HUES48 (cell line): Measurements from ENCODE around the gene GNA12.

ENCODE experiments used
- H3K27ac ChIP-seq: one replicate; pipeline ENCODE4 v1.7.0; 2013; ENCODE audit warnings: low read depth, low read length, inconsistent platforms
- H3K27me3 ChIP-seq: 2 replicates; pipeline ENCODE4 v1.6.1; 2013; ENCODE audit warnings: mild to moderate bottlenecking, low read length; ENCODE audit not compliant: control insufficient read depth, insufficient read depth
- H3K36me3 ChIP-seq: 2 replicates; pipeline ENCODE4 v1.6.1; 2013; ENCODE audit warnings: low read length; ENCODE audit not compliant: control insufficient read depth, insufficient read depth
- H3K4me1 ChIP-seq: 2 replicates; pipeline ENCODE4 v1.6.1; 2013; ENCODE audit warnings: mild to moderate bottlenecking, low read length; ENCODE audit not compliant: control insufficient read depth, insufficient read depth
- H3K4me3 ChIP-seq: 2 replicates; pipeline ENCODE4 v1.5.1; 2013; ENCODE audit warnings: mild to moderate bottlenecking, low read depth, low read length
- H3K9ac ChIP-seq: 2 replicates; pipeline ENCODE4 v1.6.1; 2013; ENCODE audit warnings: mild to moderate bottlenecking, low read depth, low read length, moderate library complexity
- H3K9me3 ChIP-seq: 2 replicates; pipeline ENCODE4 v1.6.1; 2013; ENCODE audit warnings: low read length; ENCODE audit not compliant: control insufficient read depth, insufficient read depth

GNA12 gene

DNA sequence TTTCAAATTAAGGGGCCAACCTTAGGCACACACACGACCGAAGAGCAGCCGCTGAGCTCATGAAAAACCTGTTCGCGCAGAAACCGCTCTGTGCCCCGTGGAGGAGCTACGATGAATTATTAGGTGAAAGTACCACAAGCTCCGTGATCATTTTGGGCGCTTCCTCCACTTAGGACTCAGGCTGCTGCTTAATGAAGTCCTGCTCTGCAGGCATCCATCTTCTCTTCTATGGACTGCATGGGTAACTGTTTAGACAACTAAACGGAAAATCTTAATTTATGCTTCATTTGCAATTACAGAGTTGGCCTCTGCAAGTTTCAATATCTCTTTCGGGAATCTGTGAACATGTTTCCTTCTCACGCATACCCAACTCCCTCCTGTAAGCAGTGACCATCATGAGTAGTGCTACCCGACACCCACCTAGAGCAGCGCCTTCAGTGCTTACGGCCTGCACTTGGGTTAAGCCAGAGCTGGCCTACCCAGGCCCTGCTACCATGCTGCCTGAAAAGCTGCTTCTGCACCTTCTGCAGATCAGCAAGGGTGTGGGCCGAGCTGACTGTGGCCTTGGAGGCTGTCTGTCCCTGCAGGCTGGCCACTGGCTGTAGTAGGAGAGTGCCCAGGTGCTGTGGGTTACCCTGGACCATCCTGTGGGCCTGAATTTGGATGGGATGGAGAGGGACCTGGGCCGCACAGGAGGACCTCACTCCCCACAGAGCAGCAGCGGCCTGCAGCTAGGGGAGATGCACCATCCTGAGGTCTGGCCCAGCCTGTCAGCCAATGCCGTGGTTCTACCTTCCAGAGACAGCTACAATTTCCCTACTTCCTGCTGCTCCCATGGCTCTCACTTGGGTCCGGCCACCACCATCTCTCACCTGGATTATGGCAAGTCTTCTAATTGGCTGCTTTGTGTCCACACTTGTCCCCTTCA, 36.0 kb downstream of the GNA12 start:
- Histone ChIP-seq H3K9me3 (no peaks in the 10 kb centered on the region), H3K4me1 (peaks cover 38% of the 10 kb centered on the region), H3K27ac (no peak overlapping the region), H3K9ac (no peak overlapping the region), H3K27me3 (no peaks in the 10 kb centered on the region), H3K4me3 (no peak overlapping the region), H3K36me3 (0 out of 2 replicates have a peak, but pooled peaks cover under 1% of the 10 kb centered on the region)

- no peak overlapping the region for H3K27ac ChIP-seq
- no peak overlapping the region for H3K4me3 ChIP-seq
- no peaks in the 10 kb centered on the region for H3K36me3 ChIP-seq
- no peak overlapping the region for H3K9ac ChIP-seq
- no peaks in the 10 kb centered on the region for H3K9me3 ChIP-seq
- H3K27me3 ChIP-seq, result no peaks in the 10 kb centered on the region
- H3K4me1 ChIP-seq, result peaks cover 44% of the 10 kb centered on the region
Observed at GRCh38 chr7:2807460-2807844, 36.7 kb downstream of the GNA12 start.

DNA sequence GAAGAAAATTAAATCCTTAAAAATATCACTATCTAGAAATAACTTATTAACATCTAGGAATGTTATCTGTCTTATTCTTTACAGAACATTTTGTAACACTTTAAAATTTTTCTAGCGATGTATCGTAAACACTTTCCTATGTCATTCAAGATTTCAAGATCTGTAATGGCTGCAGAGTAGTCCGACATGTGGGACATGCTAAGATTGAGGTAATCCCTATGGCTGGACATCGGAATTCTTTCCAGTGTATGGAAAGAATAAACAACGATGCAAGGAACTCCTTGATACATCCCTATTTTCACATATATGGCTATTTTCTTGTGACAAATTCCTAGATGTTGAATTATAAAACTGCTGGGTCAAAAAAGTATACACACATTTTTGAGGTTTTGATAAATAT, 37.5 kb downstream of the GNA12 start:
- H3K9ac ChIP-seq, result no peak overlapping the region
- peaks cover 52% of the 10 kb centered on the region for H3K4me1 ChIP-seq
- no peaks in the 10 kb centered on the region for H3K27me3 ChIP-seq
- H3K27ac ChIP-seq, result no peak overlapping the region
- H3K36me3 ChIP-seq, result no peaks in the 10 kb centered on the region
- H3K9me3 ChIP-seq, result no peaks in the 10 kb centered on the region
- H3K4me3 ChIP-seq, result no peak overlapping the region

- Histone ChIP-seq H3K9ac (no peak overlapping the region), H3K4me3 (no peak overlapping the region), H3K27me3 (no peaks in the 10 kb centered on the region), H3K27ac (no peak overlapping the region), H3K36me3 (no peaks in the 10 kb centered on the region), H3K4me1 (peaks cover 59% of the 10 kb centered on the region), H3K9me3 (no peaks in the 10 kb centered on the region)
Observed at GRCh38 chr7:2805213-2805944, 38.7 kb downstream of the GNA12 start.

- Histone ChIP-seq H3K4me1 (peaks cover 59% of the 10 kb centered on the region), H3K36me3 (no peaks in the 10 kb centered on the region), H3K9me3 (no peaks in the 10 kb centered on the region), H3K27me3 (no peaks in the 10 kb centered on the region), H3K27ac (no peak overlapping the region), H3K4me3 (no peak overlapping the region), H3K9ac (no peak overlapping the region)
Observed at GRCh38 chr7:2804227-2804763, 39.8 kb downstream of the GNA12 start.

DNA sequence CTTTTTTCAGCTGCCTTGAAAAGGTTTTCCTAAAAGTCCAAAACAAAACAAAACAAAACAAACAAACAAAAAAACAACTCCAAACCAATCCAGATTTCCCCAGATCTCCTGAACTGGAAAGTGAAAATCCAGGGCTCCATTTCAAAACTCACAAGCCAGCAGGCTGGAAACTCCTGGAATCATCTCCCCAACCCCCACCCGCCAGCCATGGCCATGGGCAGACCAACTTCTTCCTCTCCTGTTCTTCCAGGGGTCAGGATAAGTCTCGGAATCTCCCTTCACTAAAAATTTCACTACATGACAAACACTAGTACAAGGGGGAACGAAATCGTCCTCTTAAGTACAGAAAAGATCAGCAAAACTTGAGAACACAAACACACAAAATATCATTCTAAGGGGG, 40.4 kb downstream of the GNA12 start:
- H3K9ac ChIP-seq, result no peak overlapping the region

GRCh38 chr7:2803342-2803692, 40.8 kb downstream of the GNA12 start:
- no peaks in the 10 kb centered on the region for H3K9me3 ChIP-seq
- H3K4me3 ChIP-seq, result no peak overlapping the region
- H3K9ac ChIP-seq, result 0 out of 2 replicates have a peak overlapping the region, but pooled peaks have one; percentile 6
- peaks cover 58% of the 10 kb centered on the region for H3K4me1 ChIP-seq
- H3K36me3 ChIP-seq, result no peaks in the 10 kb centered on the region
- peak overlapping the region; percentile 75 for H3K27ac ChIP-seq
- H3K27me3 ChIP-seq, result no peaks in the 10 kb centered on the region

More for the DNA sequence above, 40.4 kb downstream of the GNA12 start:
- no peaks in the 10 kb centered on the region for H3K36me3 ChIP-seq
- no peak overlapping the region for H3K4me3 ChIP-seq
- H3K9me3 ChIP-seq, result no peaks in the 10 kb centered on the region
- H3K4me1 ChIP-seq, result peaks cover 59% of the 10 kb centered on the region
- H3K27ac ChIP-seq, result peak overlapping the region; percentile 75
- H3K27me3 ChIP-seq, result no peaks in the 10 kb centered on the region

DNA sequence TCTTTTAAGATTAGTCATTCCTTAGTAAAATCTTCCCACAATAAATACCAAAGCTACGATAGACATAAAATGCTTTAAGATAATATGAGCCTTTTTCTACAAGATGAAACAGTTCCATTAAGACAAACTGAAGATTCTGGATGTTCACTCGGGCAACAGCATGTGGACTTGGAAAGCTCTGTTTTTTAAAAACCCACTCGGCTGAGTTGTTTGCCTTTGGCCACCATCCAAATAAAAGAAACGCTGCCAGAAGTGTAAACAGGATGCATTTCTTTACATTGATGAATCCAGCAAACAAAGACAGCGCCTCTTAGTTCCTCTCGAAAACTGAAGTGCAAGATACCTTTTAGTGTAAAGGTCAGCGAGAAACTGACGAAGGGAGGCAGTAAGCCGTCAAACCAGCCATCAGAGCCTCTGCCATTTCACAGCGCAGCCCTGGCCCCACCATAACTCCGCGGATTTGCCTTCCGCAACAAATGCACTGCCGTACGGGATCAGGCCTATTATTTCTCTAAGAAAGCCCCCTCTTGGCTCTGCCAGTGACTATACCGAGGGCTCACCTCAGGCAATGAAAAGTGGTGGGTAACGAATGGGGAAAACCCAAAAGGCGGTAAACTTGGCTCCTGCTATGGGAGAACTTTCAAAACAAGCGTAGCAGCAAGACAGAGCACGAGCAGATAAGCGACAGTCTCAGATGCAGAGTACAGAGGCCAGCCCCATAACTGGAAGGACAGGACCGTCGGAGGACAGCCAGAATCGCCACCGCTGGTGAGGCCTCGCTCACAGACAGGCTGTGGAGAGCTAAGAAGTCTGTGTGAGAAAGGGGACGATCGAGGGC, 41.4 kb downstream of the GNA12 start:
- no peaks in the 10 kb centered on the region for H3K9me3 ChIP-seq
- H3K4me3 ChIP-seq, result no peak overlapping the region
- 0 out of 2 replicates have a peak overlapping the region, but pooled peaks have one; percentile 3 for H3K9ac ChIP-seq
- no peaks in the 10 kb centered on the region for H3K36me3 ChIP-seq
- H3K4me1 ChIP-seq, result peaks cover 52% of the 10 kb centered on the region
- peak overlapping the region; percentile 75 for H3K27ac ChIP-seq
- no peaks in the 10 kb centered on the region for H3K27me3 ChIP-seq

DNA sequence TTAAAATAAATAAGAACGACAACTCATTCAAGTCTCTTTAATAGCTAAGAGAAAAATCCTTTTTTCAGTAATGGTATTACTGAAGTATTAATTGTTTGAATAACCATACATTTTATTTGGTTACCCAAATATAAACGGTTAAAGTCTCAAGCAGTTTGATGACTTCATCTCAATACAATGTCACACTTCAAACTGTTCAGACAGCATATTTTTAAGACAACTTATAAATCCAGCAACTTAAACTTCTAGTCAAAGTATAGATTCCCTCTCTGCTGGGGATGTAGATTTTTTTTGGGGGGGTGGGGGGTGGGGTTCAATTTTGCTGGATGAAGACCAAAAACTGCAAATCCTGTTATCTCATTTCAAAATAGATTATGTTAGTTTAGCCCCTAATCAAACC, 42.0 kb downstream of the GNA12 start:
- H3K27ac ChIP-seq, result peak overlapping the region; percentile 75
- no peaks in the 10 kb centered on the region for H3K27me3 ChIP-seq
- no peak overlapping the region for H3K4me3 ChIP-seq
- no peaks in the 10 kb centered on the region for H3K36me3 ChIP-seq
- no peak overlapping the region for H3K9ac ChIP-seq
- H3K9me3 ChIP-seq, result no peaks in the 10 kb centered on the region
- H3K4me1 ChIP-seq, result peaks cover 48% of the 10 kb centered on the region

DNA sequence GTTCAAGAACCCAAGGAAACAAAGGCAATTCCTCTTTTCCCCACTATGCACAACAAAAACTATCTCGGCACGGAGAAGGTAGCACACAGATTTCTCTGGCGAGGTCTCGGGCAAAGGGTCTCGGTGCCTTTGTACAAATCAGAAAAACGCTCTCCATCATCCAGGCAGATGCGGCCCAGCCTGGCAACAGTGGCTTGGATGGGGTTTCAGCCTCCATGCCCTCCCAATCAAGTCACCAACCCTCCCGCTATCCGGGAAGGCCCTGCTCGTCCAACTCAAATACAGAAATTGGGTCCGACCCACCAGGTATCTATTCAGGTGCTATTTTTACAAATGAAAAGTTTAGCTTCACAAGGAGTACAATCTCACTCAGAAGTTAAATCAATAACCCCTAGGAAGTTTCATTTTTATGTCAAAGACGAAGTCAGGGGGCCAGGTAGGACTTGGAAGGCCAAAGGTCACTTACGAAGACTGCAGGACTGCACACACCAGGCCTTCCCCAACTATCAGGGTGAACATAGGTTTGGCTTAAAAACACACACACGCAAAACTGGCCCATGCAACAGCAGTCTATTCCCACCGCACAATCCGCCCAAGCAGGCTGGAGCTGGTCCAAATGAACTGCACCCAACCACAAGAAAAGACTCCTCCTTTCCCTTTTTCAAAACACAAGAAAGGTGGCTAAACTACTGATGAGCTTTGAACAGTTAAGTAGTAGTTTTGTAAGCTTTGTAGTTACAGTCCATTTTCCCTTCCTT, 43.0 kb downstream of the GNA12 start:
- Histone ChIP-seq H3K27ac (peak overlapping the region; percentile 51), H3K36me3 (no peaks in the 10 kb centered on the region), H3K9me3 (no peaks in the 10 kb centered on the region), H3K27me3 (no peaks in the 10 kb centered on the region), H3K9ac (no peak overlapping the region), H3K4me1 (peaks cover 48% of the 10 kb centered on the region), H3K4me3 (no peak overlapping the region)
